Mucosa of stomach (tissue), 1 donor: ENCODE results near the gene DOC2A.

ENCODE experiments used
- H3K27me3 ChIP-seq: one replicate; pipeline ENCODE4 v1.7.0; 2013; ENCODE audit warnings: mild to moderate bottlenecking, low read length; ENCODE audit not compliant: control insufficient read depth, insufficient read depth
- H3K36me3 ChIP-seq: one replicate; pipeline ENCODE4 v1.7.0; 2013; ENCODE audit warnings: low read length; ENCODE audit not compliant: control insufficient read depth, insufficient read depth
- H3K4me1 ChIP-seq: one replicate; pipeline ENCODE4 v1.7.0; 2013; ENCODE audit warnings: mild to moderate bottlenecking, low read length; ENCODE audit not compliant: control insufficient read depth, insufficient read depth
- H3K4me3 ChIP-seq: one replicate; pipeline ENCODE4 v1.7.0; 2013; ENCODE audit warnings: low read length
- H3K9ac ChIP-seq: one replicate; pipeline ENCODE4 v1.7.0; 2013; ENCODE audit warnings: mild to moderate bottlenecking, low read length, moderate library complexity
- H3K9me3 ChIP-seq: one replicate; pipeline ENCODE4 v1.7.0; 2013; ENCODE audit warnings: mild to moderate bottlenecking, low read length, moderate library complexity; ENCODE audit not compliant: control insufficient read depth
- donor health status: Pancreatic carcinoma.

The DOC2A gene

GRCh38 chr16:30009085-30009862 lies 1.6 kb downstream of the DOC2A start:
- no peak overlapping the region for H3K4me3 ChIP-seq
- H3K4me1 ChIP-seq, result peaks cover 14% of the 10 kb centered on the region
- peaks cover 42% of the 10 kb centered on the region for H3K27me3 ChIP-seq
- H3K9me3 ChIP-seq, result no peaks in the 10 kb centered on the region
- no peaks in the 10 kb centered on the region for H3K36me3 ChIP-seq
- H3K9ac ChIP-seq, result no peak overlapping the region

GRCh38 chr16:30007378-30007895 lies 3.4 kb downstream of the DOC2A start:
- peaks cover 14% of the 10 kb centered on the region for H3K4me1 ChIP-seq
- peaks cover 42% of the 10 kb centered on the region for H3K27me3 ChIP-seq
- no peaks in the 10 kb centered on the region for H3K36me3 ChIP-seq
- no peak overlapping the region for H3K4me3 ChIP-seq
- no peaks in the 10 kb centered on the region for H3K9me3 ChIP-seq
- H3K9ac ChIP-seq, result no peak overlapping the region

DNA sequence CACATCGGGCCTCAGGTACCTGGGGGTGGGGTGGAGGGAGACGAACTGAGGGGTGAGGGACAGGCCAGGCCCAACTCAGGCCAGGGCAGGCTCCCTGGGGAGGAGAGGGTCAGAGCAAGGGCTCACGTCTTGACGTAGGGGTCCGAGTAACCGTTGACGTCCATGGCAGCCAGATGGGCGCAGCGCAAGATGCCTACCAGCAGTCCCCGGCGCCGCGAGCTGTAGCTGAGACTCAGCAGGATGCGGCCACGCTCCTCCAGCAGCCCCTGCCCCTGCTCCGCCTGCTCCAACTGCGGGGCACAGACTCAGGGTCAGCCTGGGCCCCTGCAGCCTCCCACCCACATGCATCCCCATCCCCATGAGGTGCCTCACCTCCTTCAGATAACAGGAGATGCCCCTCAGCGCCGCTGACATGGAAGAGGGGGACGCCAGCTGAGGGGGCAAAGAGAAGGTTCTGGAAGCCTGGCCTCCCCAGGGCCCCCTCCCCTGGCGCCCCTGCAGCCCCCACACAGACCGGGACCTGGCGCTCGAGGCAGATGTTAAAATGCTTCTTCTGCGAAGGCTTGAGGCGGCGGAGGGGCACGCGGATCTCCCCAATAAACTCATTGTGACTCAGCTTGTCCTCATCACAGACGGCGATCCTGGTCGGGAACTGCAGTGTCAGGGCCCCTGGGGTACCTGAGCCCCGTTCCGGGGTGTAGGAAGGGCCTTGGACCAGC lies 4.0 kb downstream of the DOC2A start:
- H3K4me3 ChIP-seq, result no peak overlapping the region
- H3K9me3 ChIP-seq, result no peaks in the 10 kb centered on the region
- H3K9ac ChIP-seq, result no peak overlapping the region
- H3K4me1 ChIP-seq, result peaks cover 12% of the 10 kb centered on the region
- no peaks in the 10 kb centered on the region for H3K36me3 ChIP-seq
- H3K27me3 ChIP-seq, result peaks cover 37% of the 10 kb centered on the region

GRCh38 chr16:30006095-30006473 lies 4.7 kb downstream of the DOC2A start:
- Histone ChIP-seq H3K9ac (no peak overlapping the region), H3K4me1 (peaks cover 9% of the 10 kb centered on the region), H3K9me3 (no peaks in the 10 kb centered on the region), H3K27me3 (peaks cover 32% of the 10 kb centered on the region), H3K4me3 (no peak overlapping the region), H3K36me3 (no peaks in the 10 kb centered on the region)

- H3K4me3 ChIP-seq, result no peak overlapping the region
These were observed 5.3 kb downstream of the DOC2A start for GRCh38 chr16:30005341-30006094.

DNA sequence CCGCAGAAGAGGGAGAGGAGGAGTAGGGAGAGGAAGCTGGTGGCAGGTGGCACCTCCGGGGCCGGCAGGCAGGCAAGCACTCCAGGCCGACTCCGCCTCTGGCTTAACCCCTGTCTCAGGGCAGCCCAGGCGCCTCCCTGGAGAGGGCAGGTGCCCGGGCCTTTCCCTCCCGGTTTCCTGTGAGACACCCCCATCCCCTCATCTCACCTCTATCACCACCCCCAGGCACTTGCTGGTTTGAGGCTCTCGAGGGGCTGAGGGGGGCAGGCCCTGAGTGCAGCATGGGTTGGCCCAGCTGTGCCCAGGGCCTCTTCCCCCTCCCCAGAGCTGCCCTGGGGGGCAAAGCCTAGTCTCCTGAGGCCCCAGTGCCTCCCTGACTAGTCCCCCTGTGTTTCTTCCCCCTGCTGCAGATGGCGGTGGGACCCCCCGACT lies 6.0 kb downstream of the DOC2A start:
- peaks cover 23% of the 10 kb centered on the region for H3K27me3 ChIP-seq
- no peak overlapping the region for H3K9ac ChIP-seq
- H3K4me3 ChIP-seq, result no peak overlapping the region
- no peaks in the 10 kb centered on the region for H3K36me3 ChIP-seq
- H3K9me3 ChIP-seq, result no peaks in the 10 kb centered on the region
- H3K4me1 ChIP-seq, result peaks cover 3% of the 10 kb centered on the region

More at GRCh38 chr16:30005341-30006094, 5.3 kb downstream of the DOC2A start:
- H3K9ac ChIP-seq, result no peak overlapping the region
- no peaks in the 10 kb centered on the region for H3K9me3 ChIP-seq
- H3K27me3 ChIP-seq, result peaks cover 30% of the 10 kb centered on the region
- peaks cover 8% of the 10 kb centered on the region for H3K4me1 ChIP-seq
- H3K36me3 ChIP-seq, result no peaks in the 10 kb centered on the region

GRCh38 chr16:30004424-30004776 lies 6.4 kb downstream of the DOC2A start:
- Histone ChIP-seq H3K27me3 (peaks cover 18% of the 10 kb centered on the region), H3K9me3 (no peaks in the 10 kb centered on the region), H3K9ac (no peak overlapping the region), H3K4me3 (no peak overlapping the region), H3K36me3 (no peaks in the 10 kb centered on the region), H3K4me1 (peaks cover 3% of the 10 kb centered on the region)

- H3K4me1 ChIP-seq, result peaks cover 3% of the 10 kb centered on the region
- H3K4me3 ChIP-seq, result no peak overlapping the region
- no peaks in the 10 kb centered on the region for H3K36me3 ChIP-seq
- no peak overlapping the region for H3K9ac ChIP-seq
- H3K27me3 ChIP-seq, result peaks cover 13% of the 10 kb centered on the region
- H3K9me3 ChIP-seq, result no peaks in the 10 kb centered on the region
These were observed 7.0 kb downstream of the DOC2A start for GRCh38 chr16:30003670-30004423.

DNA sequence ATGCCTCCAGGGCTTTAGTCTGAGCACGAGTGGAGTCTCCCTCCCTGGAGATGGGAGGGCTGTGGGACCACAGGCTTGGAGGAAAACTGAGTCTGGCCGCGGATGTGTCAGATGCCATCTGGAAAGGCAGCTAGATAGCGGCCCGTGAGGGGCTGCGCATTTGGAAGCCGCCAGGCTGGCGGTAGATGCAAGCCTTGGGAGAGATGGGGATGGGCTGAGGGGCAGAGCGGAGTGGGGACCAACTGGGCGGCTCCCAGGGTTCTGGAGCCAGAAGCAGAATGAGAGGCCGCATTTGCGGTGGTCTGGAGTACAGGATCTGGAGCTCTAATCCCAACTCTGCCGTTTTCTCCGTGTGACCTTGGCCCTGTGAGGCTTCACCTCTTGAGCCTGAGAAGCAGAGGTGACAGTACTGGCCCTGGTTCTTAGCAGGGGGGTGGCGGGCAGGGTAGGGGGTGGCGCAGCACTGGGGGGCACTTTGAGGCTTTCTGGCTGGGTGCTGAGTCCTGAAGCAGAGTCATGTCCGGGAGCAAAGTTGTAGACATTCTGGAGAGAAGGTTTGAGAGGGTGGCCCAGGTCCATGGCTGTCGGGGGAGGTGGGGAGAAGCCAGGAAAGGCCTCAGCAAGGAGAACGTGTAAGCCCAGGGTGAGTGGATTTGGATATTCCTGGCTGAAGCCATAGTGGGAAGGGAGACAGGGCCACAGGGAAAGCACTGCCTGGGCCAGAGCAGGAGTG lies 8.0 kb downstream of the DOC2A start:
- Histone ChIP-seq H3K9me3 (no peaks in the 10 kb centered on the region), H3K4me1 (peaks cover 3% of the 10 kb centered on the region), H3K4me3 (no peak overlapping the region), H3K9ac (no peak overlapping the region), H3K27me3 (peaks cover 4% of the 10 kb centered on the region), H3K36me3 (no peaks in the 10 kb centered on the region)

DNA sequence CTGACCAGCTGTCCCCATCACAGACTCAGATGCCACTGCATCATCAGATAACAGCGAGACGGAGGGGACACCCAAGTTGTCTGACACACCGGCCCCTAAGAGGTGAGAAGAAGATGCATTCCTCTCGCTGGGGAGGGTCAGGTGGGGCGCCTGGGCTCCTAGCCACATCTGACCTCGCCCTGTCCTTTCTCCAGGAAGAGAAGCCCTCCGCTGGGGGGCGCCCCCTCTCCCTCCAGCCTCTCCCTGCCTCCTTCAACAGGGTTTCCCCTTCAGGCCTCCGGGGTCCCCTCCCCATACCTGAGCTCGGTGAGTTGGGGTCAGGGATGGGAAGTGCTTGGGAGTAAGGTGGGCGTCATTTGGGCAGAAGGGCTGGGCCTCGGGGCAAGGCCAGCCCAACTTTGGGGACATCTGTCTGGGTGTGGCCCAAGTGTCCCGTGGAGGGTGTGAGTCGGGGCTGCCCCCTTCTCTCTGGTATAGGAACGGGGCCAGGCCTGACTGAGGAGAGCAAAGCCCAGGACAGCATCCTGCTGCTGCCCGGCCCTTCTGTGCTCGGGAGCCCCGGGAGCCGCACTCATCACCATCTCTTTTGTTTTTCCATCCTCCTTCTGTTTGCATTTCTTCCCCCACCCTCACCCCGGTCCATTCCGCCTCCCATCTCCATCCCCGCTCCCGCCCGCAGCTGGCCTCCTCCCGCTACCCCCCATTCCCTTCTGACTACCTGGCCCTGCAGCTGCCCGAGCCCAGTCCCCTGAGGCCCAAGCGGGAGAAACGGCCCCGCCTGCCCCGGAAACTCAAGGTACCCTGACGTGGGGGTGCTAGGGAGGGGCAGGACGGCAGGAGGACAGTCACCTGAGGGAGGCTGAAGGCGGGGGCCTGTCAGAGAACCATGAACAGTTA lies 9.8 kb downstream of the DOC2A start:
- Histone ChIP-seq H3K4me3 (no peak overlapping the region), H3K4me1 (peaks cover 10% of the 10 kb centered on the region), H3K27me3 (no peaks in the 10 kb centered on the region), H3K9me3 (no peaks in the 10 kb centered on the region), H3K9ac (no peak overlapping the region), H3K36me3 (no peaks in the 10 kb centered on the region)
